ENCODE data around the gene DOP1B. TPM values are rescaled to one million over a fixed set of nuclear protein-coding genes. Genes with fewer than 3 reads are reported as not detected.
A peak's percentile ranks its signal among the peaks of the same experiment; 100 is the strongest.

The DOP1B gene, protein sequence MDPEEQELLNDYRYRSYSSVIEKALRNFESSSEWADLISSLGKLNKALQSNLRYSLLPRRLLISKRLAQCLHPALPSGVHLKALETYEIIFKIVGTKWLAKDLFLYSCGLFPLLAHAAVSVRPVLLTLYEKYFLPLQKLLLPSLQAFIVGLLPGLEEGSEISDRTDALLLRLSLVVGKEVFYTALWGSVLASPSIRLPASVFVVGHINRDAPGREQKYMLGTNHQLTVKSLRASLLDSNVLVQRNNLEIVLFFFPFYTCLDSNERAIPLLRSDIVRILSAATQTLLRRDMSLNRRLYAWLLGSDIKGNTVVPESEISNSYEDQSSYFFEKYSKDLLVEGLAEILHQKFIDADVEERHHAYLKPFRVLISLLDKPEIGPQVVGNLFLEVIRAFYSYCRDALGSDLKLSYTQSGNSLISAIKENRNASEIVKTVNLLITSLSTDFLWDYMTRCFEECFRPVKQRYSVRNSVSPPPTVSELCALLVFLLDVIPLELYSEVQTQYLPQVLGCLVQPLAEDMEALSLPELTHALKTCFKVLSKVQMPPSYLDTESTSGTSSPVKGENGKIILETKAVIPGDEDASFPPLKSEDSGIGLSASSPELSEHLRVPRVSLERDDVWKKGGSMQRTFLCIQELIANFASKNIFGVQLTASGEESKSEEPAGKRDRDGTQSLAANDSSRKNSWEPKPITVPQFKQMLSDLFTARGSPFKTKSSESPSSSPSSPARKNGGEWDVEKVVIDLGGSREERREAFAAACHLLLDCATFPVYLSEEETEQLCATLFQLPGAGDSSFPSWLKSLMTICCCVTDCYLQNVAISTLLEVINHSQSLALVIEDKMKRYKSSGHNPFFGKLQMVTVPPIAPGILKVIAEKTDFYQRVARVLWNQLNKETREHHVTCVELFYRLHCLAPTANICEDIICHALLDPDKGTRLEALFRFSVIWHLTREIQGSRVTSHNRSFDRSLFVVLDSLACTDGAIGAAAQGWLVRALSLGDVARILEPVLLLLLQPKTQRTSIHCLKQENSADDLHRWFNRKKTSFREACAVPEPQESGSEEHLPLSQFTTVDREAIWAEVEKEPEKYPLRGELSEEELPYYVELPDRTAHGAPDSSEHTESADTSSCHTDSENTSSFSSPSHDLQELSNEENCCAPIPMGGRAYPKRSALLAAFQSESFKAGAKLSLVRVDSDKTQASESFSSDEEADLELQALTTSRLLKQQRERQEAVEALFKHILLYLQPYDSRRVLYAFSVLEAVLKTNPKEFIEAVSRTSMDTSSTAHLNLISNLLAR (N-terminal part only)
- 8.7 and 10.0 TPM in 2 replicates for total RNA-seq (2021)
- long read RNA-seq, partial matches to known transcripts: 6 of 11 reads
- long read RNA-seq, other reads (novel, unspliced or antisense): 5 of 11 reads

DNA sequence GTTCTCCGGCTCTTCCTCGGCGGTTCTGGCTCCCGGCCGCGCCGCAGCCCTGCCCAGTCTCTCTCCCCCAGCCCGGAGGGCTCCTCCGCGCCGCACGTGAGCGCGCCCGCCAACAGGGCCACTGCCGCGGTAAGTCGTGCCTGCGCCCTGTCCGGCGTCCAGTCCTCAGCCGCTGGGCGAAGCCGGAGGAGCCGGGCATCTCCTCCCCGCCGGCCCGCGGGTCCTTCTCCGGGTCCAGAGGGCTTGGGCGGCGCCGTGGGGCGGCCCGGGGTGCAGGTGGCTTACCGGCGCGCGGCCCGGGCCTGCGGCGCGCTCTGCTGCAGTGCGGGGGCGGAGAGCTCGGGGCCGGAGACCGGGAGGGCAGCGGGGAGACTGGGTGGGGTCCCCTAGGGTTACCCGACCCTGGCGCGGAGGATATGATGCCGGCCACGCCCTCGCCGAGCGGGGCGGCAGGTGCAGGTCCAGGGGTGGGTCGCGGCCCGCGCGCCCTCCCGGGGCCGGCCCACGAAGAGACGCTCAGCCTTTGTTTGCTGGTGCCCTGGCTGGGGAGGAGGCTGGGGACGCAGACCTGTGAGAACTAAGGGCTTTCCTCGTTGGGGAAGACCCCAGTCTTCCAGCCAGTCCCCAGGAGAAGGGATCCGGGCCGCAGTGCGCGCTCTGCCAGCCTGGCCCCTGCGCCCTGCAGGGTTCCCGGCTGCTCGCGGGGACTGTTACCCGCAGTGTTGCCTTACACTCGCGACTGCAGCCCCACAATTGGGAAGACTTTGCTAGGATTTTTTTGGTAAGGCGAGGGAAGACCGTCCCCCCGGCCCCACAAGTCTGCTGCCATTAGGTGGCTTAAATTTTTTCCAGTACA is at the start of gene DOP1B:
DOP1B (plus strand) TSS at position 10 of the 856 bp plus-strand sequence. CDS start 7,910 bp downstream, outside the sequence.
- Histone ChIP-seq H3K79me2 (ENCODE audit: insufficient read depth, low read length) (no peaks in the 10 kb centered on the region), H3K14ac (ENCODE audit: insufficient read depth, low read length) (peak within 1 kb of the TSS; percentile 51), H3K56ac (ENCODE audit: insufficient read length, low read depth, low read length) (no peak within 1 kb of the TSS), H4K5ac (ENCODE audit: insufficient read length, low read depth, low read length) (no peak within 1 kb of the TSS), H2BK20ac (ENCODE audit: low read depth, low read length, poor library complexity, severe bottlenecking) (no peak within 1 kb of the TSS), H3K23ac (ENCODE audit: insufficient read length, low read depth, low read length) (no peak within 1 kb of the TSS), H3K18ac (ENCODE audit: insufficient read length, low read depth, low read length) (no peak within 1 kb of the TSS), H2AK5ac (ENCODE audit: insufficient read length, low read length) (no peak within 1 kb of the TSS), H3K27me3 (ENCODE audit: insufficient read depth, low read length) (peaks cover 6% of the 10 kb centered on the region; the same call in 1 of the 2 replicates), H4K8ac (replicated peaks; ENCODE audit: insufficient read length, low read depth, low read length) (no peak within 1 kb of the TSS), H2BK12ac (ENCODE audit: insufficient read length, low read depth, low read length) (no peak within 1 kb of the TSS), H4K91ac (ENCODE audit: insufficient read length, low read depth, low read length) (no peak within 1 kb of the TSS), H3T11ph (ENCODE audit: low read length) (no peak within 1 kb of the TSS), H3K9me3 (ENCODE audit: control insufficient read depth, low read depth, low read length) (no peaks in the 10 kb centered on the region), H3K27ac (ENCODE audit: insufficient read length, low read depth, low read length) (no peak within 1 kb of the TSS), H2BK120ac (ENCODE audit: low read depth, low read length, poor library complexity, severe bottlenecking) (no peak within 1 kb of the TSS), H3K9ac (ENCODE audit: extremely low read depth, insufficient read length, low read length) (peak within 1 kb of the TSS; percentile 32), H3K23me2 (ENCODE audit: insufficient read length, low read depth, low read length, poor library complexity, severe bottlenecking) (peaks cover 12% of the 10 kb centered on the region), H3K79me1 (ENCODE audit: insufficient read depth, low read depth, low read length, poor library complexity, severe bottlenecking) (no peaks in the 10 kb centered on the region), H2BK5ac (ENCODE audit: insufficient read length, low read length) (no peak within 1 kb of the TSS), H3K4me1 (ENCODE audit: insufficient read depth, low read length) (no peaks in the 10 kb centered on the region), H4K20me1 (ENCODE audit: control insufficient read depth, insufficient read depth, insufficient read length) (no peaks in the 10 kb centered on the region), H2AFZ (ENCODE audit: low read length) (no peak within 1 kb of the TSS), H3K4me2 (ENCODE audit: insufficient read depth, insufficient read length, low read length) (peak within 1 kb of the TSS; percentile 63), H2BK15ac (ENCODE audit: low read depth, low read length) (no peak within 1 kb of the TSS), H3K4ac (ENCODE audit: low read depth, low read length) (no peak within 1 kb of the TSS)
- no peaks in the 10 kb centered on the region; a peak in 2 of 7 replicates for H3K36me3 Mint-ChIP-seq (ENCODE audit: insufficient read depth in 1 of 3, low read depth in 3 of 3)
- peaks cover 33% of the 10 kb centered on the region for H3K27me3 Mint-ChIP-seq (ENCODE audit: low read depth)
- TF ChIP-seq, protein P1, sequence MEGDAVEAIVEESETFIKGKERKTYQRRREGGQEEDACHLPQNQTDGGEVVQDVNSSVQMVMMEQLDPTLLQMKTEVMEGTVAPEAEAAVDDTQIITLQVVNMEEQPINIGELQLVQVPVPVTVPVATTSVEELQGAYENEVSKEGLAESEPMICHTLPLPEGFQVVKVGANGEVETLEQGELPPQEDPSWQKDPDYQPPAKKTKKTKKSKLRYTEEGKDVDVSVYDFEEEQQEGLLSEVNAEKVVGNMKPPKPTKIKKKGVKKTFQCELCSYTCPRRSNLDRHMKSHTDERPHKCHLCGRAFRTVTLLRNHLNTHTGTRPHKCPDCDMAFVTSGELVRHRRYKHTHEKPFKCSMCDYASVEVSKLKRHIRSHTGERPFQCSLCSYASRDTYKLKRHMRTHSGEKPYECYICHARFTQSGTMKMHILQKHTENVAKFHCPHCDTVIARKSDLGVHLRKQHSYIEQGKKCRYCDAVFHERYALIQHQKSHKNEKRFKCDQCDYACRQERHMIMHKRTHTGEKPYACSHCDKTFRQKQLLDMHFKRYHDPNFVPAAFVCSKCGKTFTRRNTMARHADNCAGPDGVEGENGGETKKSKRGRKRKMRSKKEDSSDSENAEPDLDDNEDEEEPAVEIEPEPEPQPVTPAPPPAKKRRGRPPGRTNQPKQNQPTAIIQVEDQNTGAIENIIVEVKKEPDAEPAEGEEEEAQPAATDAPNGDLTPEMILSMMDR (conservative IDR thresholded peaks at IDR 0.05): no peak
- peaks cover 8 to 11% of the 10 kb centered on the region in 2 experiments; a peak in 3 of 4 replicates for H3K4me1 Mint-ChIP-seq
- peak within 1 kb of the TSS; percentile 71 to 81 for H3K4me3 Mint-ChIP-seq
- WGBS (ENCODE audit: extremely low coverage, insufficient read length, low lambda C conversion rate): no CpG with 5 or more reads among the region's 83 CpGs
- no peak for DNase-seq
- no peak within 1 kb of the TSS; a peak in 1 of 7 replicates for H3K27ac Mint-ChIP-seq
- no peaks in the 10 kb centered on the region; a peak in 1 of 5 replicates for H3K9me3 Mint-ChIP-seq
